ENCODE data around the gene CLOCK. TPM values are rescaled to one million over a fixed set of nuclear protein-coding genes. Genes with fewer than 3 reads are reported as not detected.

CLOCK gene
- total RNA-seq, 1 donor from 2014 or later: 34.4 TPM

GRCh38 chr4:55438314-55438713, 108.4 kb downstream of the CLOCK start:
- Histone ChIP-seq H3K4me1 (no peaks in the 10 kb centered on the region), H3K4me3 (no peak overlapping the region), H3K27ac (no peak overlapping the region), H3K27me3 (no peaks in the 10 kb centered on the region), H3K9me3 (no peaks in the 10 kb centered on the region), H3K36me3 (peaks cover 0 to 19% of the 10 kb centered on the region in 2 donors)
- intact Hi-C loops (cut with DNase I): no loop called here
- TF ChIP-seq POLR2A (IDR thresholded peaks at IDR 0.05): no peak
- TF ChIP-seq POLR2AphosphoS5 (IDR thresholded peaks at IDR 0.05; ENCODE audit: insufficient read depth in 1 of 2, low read depth in 1 of 2): no peak
- TF ChIP-seq CTCF (IDR thresholded peaks at IDR 0.05): no peak
- no peak for DNase-seq (ENCODE audit: extremely low spot score in 2 of 2)

GRCh38 chr4:55437823-55438222, 108.9 kb downstream of the CLOCK start:
- Histone ChIP-seq H3K9me3 (no peaks in the 10 kb centered on the region), H3K36me3 (peaks cover 0 to 16% of the 10 kb centered on the region in 2 donors), H3K4me3 (no peak overlapping the region), H3K27ac (no peak overlapping the region), H3K4me1 (no peaks in the 10 kb centered on the region), H3K27me3 (no peaks in the 10 kb centered on the region)
- no peak for DNase-seq (ENCODE audit: extremely low spot score in 2 of 2)
- intact Hi-C loops (cut with DNase I): no loop called here
- TF ChIP-seq POLR2AphosphoS5 (IDR thresholded peaks at IDR 0.05; ENCODE audit: insufficient read depth in 1 of 2, low read depth in 1 of 2): no peak
- no peak for TF ChIP-seq CTCF (IDR thresholded peaks at IDR 0.05)
- no peak for TF ChIP-seq POLR2A (IDR thresholded peaks at IDR 0.05)

GRCh38 chr4:55437356-55437796, 109.3 kb downstream of the CLOCK start:
- H3K36me3 ChIP-seq: peaks cover 0 to 14% of the 10 kb centered on the region in 2 donors
- H3K27me3 ChIP-seq: no peaks in the 10 kb centered on the region
- H3K4me3 ChIP-seq: no peak overlapping the region
- DNase-seq (ENCODE audit: extremely low spot score in 2 of 2): no peak
- H3K9me3 ChIP-seq: no peaks in the 10 kb centered on the region
- no peaks in the 10 kb centered on the region for H3K4me1 ChIP-seq
- intact Hi-C loops (cut with DNase I): no loop called here
- H3K27ac ChIP-seq: no peak overlapping the region
- TF ChIP-seq CTCF (IDR thresholded peaks at IDR 0.05) (no peak), POLR2AphosphoS5 (IDR thresholded peaks at IDR 0.05; ENCODE audit: insufficient read depth in 1 of 2, low read depth in 1 of 2) (no peak), POLR2A (IDR thresholded peaks at IDR 0.05) (no peak)

- no peak overlapping the region for H3K27ac ChIP-seq
- no peaks in the 10 kb centered on the region for H3K27me3 ChIP-seq
- H3K4me1 ChIP-seq: no peaks in the 10 kb centered on the region
- no peak for DNase-seq (ENCODE audit: extremely low spot score in 2 of 2)
- H3K9me3 ChIP-seq: no peaks in the 10 kb centered on the region
- TF ChIP-seq POLR2AphosphoS5 (IDR thresholded peaks at IDR 0.05; ENCODE audit: insufficient read depth in 1 of 2, low read depth in 1 of 2) (no peak), POLR2A (IDR thresholded peaks at IDR 0.05) (no peak), CTCF (IDR thresholded peaks at IDR 0.05) (no peak)
- H3K36me3 ChIP-seq: peaks cover 0 to 10% of the 10 kb centered on the region in 2 donors
- intact Hi-C loops (cut with DNase I): no loop called here
- no peak overlapping the region for H3K4me3 ChIP-seq
Measured at GRCh38 chr4:55435141-55435841, 111.4 kb downstream of the CLOCK start.

GRCh38 chr4:55431710-55432336, 114.9 kb downstream of the CLOCK start:
- DNase-seq (ENCODE audit: extremely low spot score in 2 of 2): no peak
- H3K36me3 ChIP-seq: peaks cover 0 to 26% of the 10 kb centered on the region in 2 donors
- no peak overlapping the region for H3K4me3 ChIP-seq
- no peak overlapping the region for H3K27ac ChIP-seq
- H3K27me3 ChIP-seq: no peaks in the 10 kb centered on the region
- no peaks in the 10 kb centered on the region for H3K9me3 ChIP-seq
- no peak for TF ChIP-seq POLR2AphosphoS5 (IDR thresholded peaks at IDR 0.05; ENCODE audit: insufficient read depth in 1 of 2, low read depth in 1 of 2)
- no peak for TF ChIP-seq POLR2A (IDR thresholded peaks at IDR 0.05)
- TF ChIP-seq CTCF (IDR thresholded peaks at IDR 0.05): no peak
- intact Hi-C loops (cut with DNase I): no loop called here
- H3K4me1 ChIP-seq: no peaks in the 10 kb centered on the region
